OCI-LY1 (cell line): Measurements from ENCODE around the gene PCGF3.

Experiments used
- EZH2 ChIP-seq: fragments of 200-600 bp; sonication (generic), shearing (Covaris generic); IDR thresholded peaks from 2 replicates; pipeline ENCODE4 v1.8.0; 2017; ENCODE audit warnings: borderline replicate concordance, mixed run types, mild to moderate bottlenecking, antibody characterized with exemption, low read length, moderate library complexity, mixed read lengths
- TF ChIP-seq, protein P1 (sequence below): fragments of 200-600 bp; sonication (generic), shearing (Covaris generic); IDR thresholded peaks from 2 replicates; pipeline ENCODE4 v1.5.1; 2017; ENCODE audit warnings: mild to moderate bottlenecking, antibody characterized with exemption, low read length, moderate library complexity, mixed read lengths

DNA sequence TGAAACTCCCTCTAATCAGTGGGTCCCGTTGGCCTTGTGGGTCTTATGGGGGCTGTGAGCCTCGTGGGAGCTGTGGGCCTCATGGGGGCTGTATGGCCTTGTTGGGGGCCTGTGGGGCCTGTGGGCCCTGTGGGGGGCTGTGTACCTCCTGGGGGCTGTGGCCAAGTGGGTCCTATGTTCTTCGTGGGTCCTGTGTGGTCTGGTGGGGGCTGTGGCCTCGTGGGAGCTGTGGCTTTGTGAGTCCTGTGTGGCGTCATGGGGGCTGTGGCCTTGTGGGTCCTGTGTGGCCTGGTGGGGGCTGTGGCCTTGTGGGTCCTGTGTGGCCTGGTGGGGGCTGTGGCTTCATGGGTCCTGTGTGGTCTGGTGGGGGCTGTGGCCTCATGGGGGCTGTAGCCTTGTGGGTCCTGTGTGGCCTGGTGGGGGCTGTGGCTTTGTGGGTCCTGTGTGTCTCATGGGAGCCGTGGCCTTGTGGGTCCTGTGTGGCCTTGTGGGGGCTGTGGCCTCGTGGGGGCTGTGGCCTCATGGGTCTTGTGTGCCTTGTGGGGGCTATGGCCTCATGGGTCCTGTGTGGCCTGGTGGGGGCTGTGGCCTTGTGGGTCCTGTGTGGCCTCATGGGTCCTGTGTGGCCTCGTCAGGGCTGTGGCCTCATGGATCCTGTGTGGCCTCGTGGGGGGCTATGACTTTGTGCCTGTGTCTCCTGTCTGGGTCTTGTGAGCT lies 7.4 kb downstream of the PCGF3 start:
- TF ChIP-seq, protein P1, sequence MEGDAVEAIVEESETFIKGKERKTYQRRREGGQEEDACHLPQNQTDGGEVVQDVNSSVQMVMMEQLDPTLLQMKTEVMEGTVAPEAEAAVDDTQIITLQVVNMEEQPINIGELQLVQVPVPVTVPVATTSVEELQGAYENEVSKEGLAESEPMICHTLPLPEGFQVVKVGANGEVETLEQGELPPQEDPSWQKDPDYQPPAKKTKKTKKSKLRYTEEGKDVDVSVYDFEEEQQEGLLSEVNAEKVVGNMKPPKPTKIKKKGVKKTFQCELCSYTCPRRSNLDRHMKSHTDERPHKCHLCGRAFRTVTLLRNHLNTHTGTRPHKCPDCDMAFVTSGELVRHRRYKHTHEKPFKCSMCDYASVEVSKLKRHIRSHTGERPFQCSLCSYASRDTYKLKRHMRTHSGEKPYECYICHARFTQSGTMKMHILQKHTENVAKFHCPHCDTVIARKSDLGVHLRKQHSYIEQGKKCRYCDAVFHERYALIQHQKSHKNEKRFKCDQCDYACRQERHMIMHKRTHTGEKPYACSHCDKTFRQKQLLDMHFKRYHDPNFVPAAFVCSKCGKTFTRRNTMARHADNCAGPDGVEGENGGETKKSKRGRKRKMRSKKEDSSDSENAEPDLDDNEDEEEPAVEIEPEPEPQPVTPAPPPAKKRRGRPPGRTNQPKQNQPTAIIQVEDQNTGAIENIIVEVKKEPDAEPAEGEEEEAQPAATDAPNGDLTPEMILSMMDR = no peak
- TF ChIP-seq EZH2 = no peak
